CD4-positive, CD25-positive, alpha-beta regulatory T cell (primary cell): Measurements from ENCODE around the gene ABI3BP. TPM values are rescaled to one million over a fixed set of nuclear protein-coding genes. Genes with fewer than 3 reads are reported as not detected.

Experiments
- ATAC-seq, 2 donors: fragments of 150-1000 bp; cut with Tn5 transposase; one replicate each; pipeline ENCODE4 v1.10.0; 2021; ENCODE audit warnings: low read depth in 2 of 2, moderate number of reproducible peaks in 2 of 2, moderate library complexity in 1 of 2
- DNase-seq, 3 donors: peaks; one replicate each; pipeline versions ENCODE4 v3.0.0 to v3.0.0-alpha.2; 2012 to 2022; ENCODE audit warnings: mixed read lengths in 1 of 3
- H3K27ac ChIP-seq: one replicate; pipeline ENCODE4 v1.7.0; 2013; ENCODE audit warnings: mild to moderate bottlenecking, low read length; ENCODE audit not compliant: insufficient read depth, poor library complexity, severe bottlenecking
- H3K27me3 ChIP-seq: one replicate; pipeline ENCODE4 v1.7.0; 2013; ENCODE audit warnings: low read length; ENCODE audit not compliant: control insufficient read depth, insufficient read depth
- H3K36me3 ChIP-seq: one replicate; pipeline ENCODE4 v1.7.0; 2013; ENCODE audit warnings: mild to moderate bottlenecking, low read length, moderate library complexity; ENCODE audit not compliant: control insufficient read depth, insufficient read depth
- H3K4me1 ChIP-seq: 2 replicates; pipeline ENCODE4 v1.7.0; 2013; ENCODE audit warnings: mild to moderate bottlenecking, low read length; ENCODE audit not compliant: insufficient read depth, control insufficient read depth, poor library complexity, severe bottlenecking
- H3K4me3 ChIP-seq: one replicate; pipeline ENCODE4 v1.7.0; 2013; ENCODE audit warnings: low read depth, mild to moderate bottlenecking, low read length, moderate library complexity
- H3K9me3 ChIP-seq, 2 experiments: 1 replicate in 1 of 2; 2 replicates in 1 of 2; pipeline ENCODE4 v1.7.0; 2013; ENCODE audit warnings: low read length in 2 of 2, mild to moderate bottlenecking in 1 of 2, moderate library complexity in 1 of 2; ENCODE audit not compliant: control insufficient read depth in 2 of 2
- H3K27ac Mint-ChIP-seq, 3 donors: one replicate each; pipeline ENCODE4 v1.8.0; 2020 to 2022; ENCODE audit warnings: mild to moderate bottlenecking in 3 of 3, mixed read lengths in 3 of 3, moderate library complexity in 2 of 3
- H3K27me3 Mint-ChIP-seq: one replicate; pipeline ENCODE4 v1.8.0; 2022; ENCODE audit warnings: mild to moderate bottlenecking, mixed read lengths
- H3K36me3 Mint-ChIP-seq: one replicate; pipeline ENCODE4 v1.8.0; 2020; ENCODE audit warnings: mixed read lengths
- H3K4me1 Mint-ChIP-seq, 4 donors: one replicate each; pipeline ENCODE4 v1.8.0; 2020 to 2022; ENCODE audit warnings: mixed read lengths in 4 of 4, mild to moderate bottlenecking in 1 of 4
- H3K4me3 Mint-ChIP-seq, 4 donors: one replicate each; pipeline ENCODE4 v1.8.0; 2020 to 2022; ENCODE audit warnings: mild to moderate bottlenecking in 4 of 4, mixed read lengths in 4 of 4, moderate library complexity in 3 of 4
- H3K9me3 Mint-ChIP-seq, 7 donors: one replicate each; pipeline ENCODE4 v1.8.0; 2020 to 2022; ENCODE audit warnings: mixed read lengths in 7 of 7, mild to moderate bottlenecking in 3 of 7, moderate library complexity in 2 of 7
- polyA plus RNA-seq, 4 donors: library from polyadenylated mRNA; unstranded; fragments of 300-500 nt; fragmentation: Illumina TruSeq; gene quantifications; one replicate each; pipeline ENCODE4 v1.2.3, GENCODE V29; 2021
- total RNA-seq: library from RNA; stranded (reverse); gene quantifications from one replicate; pipeline ENCODE4 v1.2.3, GENCODE V29; 2022

Gene ABI3BP
- total and polyA plus RNA-seq, 5 donors from 2014 or later: 0.05 to 0.07 TPM; not detected in 3

DNA sequence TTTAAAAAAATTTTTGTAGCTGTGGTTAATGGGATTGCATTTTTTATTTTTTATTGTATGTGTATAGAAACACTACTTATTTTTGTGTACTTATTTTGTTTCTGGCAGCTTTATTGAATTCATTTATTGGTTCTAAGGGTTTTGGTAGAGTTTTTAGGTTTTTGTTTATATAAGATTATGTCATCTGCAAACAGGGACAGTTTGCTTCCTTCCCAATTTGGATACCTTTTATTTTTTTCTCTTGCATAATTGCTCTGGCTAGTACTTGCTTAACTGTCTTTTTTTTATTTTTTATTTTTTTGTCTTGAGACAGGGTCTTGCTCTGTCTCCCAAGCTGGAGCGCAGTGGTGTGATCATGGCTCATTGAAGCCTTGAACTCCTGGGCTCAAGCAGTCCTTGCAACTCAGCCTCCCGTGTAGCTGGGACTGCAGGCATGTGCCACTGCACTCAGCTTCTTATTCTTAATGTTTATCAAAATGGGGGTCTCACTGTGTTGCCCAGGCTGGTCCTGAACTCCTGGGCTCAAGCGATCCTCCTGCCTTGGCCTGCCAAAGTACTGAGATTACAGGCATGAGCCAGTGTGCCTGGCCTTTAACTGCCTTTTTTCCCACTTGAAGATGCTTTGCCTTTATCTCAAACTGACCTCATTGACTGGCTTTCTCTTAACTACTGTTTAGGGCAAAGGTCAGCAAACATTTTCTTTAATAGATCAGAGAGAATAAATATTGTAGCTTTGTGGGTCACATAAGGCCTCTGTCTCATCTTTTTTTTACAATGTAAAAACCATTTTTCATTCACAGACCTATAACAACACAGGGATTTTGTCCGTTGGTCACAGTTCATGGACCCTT is 275.4 kb downstream of the ABI3BP start:
- Mint-ChIP-seq H3K27ac (no peak overlapping the region), H3K4me1 (peaks cover 40 to 56% (median 55%) of the 10 kb centered on the region in 4 donors), H3K9me3 (peaks cover 0 to 1% (median 0%) of the 10 kb centered on the region in 7 donors), H3K4me3 (peak overlapping the region in 2 of 4 donors; percentile 46 to 72), H3K36me3 (peaks cover 50% of the 10 kb centered on the region), H3K27me3 (no peaks in the 10 kb centered on the region)
- Histone ChIP-seq H3K36me3 (peaks cover 63% of the 10 kb centered on the region), H3K4me1 (peaks cover 4% of the 10 kb centered on the region), H3K9me3 (no peaks in the 10 kb centered on the region), H3K27me3 (no peaks in the 10 kb centered on the region), H3K27ac (no peak overlapping the region), H3K4me3 (no peak overlapping the region)
- DNase-seq (no peak), ATAC-seq (no peak)

- Mint-ChIP-seq H3K4me3 (peak overlapping the region in 3 of 4 donors; percentile 10 to 72 (median 69)), H3K27me3 (no peaks in the 10 kb centered on the region), H3K9me3 (peaks cover 0 to 1% (median 0%) of the 10 kb centered on the region in 7 donors), H3K4me1 (peaks cover 48 to 63% (median 59%) of the 10 kb centered on the region in 4 donors), H3K27ac (peak overlapping the region in 2 of 3 donors; percentile 1 to 31), H3K36me3 (peaks cover 49% of the 10 kb centered on the region)
- no peaks in the 10 kb centered on the region for H3K27me3 ChIP-seq
- ATAC-seq (no peak), DNase-seq (no peak)
- H3K9me3 ChIP-seq: no peaks in the 10 kb centered on the region
- no peak overlapping the region for H3K27ac ChIP-seq
- H3K4me1 ChIP-seq: peaks cover 10% of the 10 kb centered on the region
- peak overlapping the region; percentile 42 for H3K4me3 ChIP-seq
- H3K36me3 ChIP-seq: peaks cover 57% of the 10 kb centered on the region
These were observed 276.2 kb downstream of the ABI3BP start for GRCh38 chr3:100717063-100717462.

GRCh38 chr3:100715176-100715575 is 278.0 kb downstream of the ABI3BP start:
- ATAC-seq (no peak), DNase-seq (no peak)
- no peaks in the 10 kb centered on the region for H3K27me3 ChIP-seq
- Mint-ChIP-seq H3K9me3 (peaks cover 0 to 1% (median 0%) of the 10 kb centered on the region in 7 donors), H3K4me3 (peak overlapping the region in 2 of 4 donors; percentile 27 to 31), H3K27ac (peak overlapping the region in 1 of 3 donors; percentile 8), H3K27me3 (no peaks in the 10 kb centered on the region), H3K36me3 (peaks cover 41% of the 10 kb centered on the region), H3K4me1 (peaks cover 59 to 82% (median 75%) of the 10 kb centered on the region in 4 donors)
- peak overlapping the region; percentile 4 for H3K4me3 ChIP-seq
- H3K4me1 ChIP-seq: peaks cover 26% of the 10 kb centered on the region
- no peak overlapping the region for H3K27ac ChIP-seq
- H3K9me3 ChIP-seq: no peaks in the 10 kb centered on the region
- H3K36me3 ChIP-seq: peaks cover 38% of the 10 kb centered on the region

DNA sequence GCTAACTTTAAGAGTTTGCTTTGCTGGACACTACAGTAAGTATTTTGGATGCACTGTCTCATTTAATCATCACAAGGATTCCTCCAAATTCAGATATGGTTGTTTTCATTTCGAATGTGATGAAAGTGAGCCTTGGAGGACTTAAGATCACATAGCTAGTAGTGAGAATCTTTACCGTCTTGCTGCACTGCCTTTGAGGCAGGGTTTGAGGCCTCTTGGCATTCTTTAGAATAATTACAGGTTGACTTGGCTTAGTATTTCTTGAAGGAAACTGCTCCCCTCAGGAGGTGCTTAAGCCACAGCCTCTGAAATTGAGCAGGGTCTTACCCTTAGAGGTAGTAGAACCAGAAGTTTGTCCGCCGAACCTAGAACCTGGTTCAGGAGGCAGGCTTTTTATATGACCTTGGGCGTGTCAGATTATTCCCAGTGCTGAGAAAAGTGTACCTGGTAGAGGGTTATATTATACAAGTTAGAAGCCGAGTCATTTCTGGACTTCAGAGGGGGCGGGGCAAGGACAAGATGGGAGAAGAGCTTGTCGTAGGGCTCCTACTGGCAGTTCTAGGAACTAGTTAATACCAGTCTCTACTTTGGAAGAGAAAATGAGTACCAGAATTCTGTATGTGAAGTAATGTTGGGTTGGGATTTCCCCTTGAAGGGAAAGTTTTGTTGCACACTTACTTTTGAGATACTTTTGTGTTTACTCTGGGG is 282.8 kb downstream of the ABI3BP start:
- peaks cover 38 to 63% (median 52%) of the 10 kb centered on the region in 4 donors for H3K4me1 Mint-ChIP-seq
- Histone ChIP-seq H3K4me3 (peak overlapping the region; percentile 91), H3K9me3 (no peaks in the 10 kb centered on the region), H3K4me1 (peaks cover 30% of the 10 kb centered on the region), H3K27me3 (no peaks in the 10 kb centered on the region), H3K27ac (peak overlapping the region; percentile 95), H3K36me3 (peaks cover 14% of the 10 kb centered on the region)
- peak in 1 of 2 donors; percentile 16 for ATAC-seq
- peak overlapping the region; percentile 81 to 89 (median 82) for H3K27ac Mint-ChIP-seq
- H3K36me3 Mint-ChIP-seq: peaks cover 20% of the 10 kb centered on the region
- peaks cover 0 to 5% (median 0%) of the 10 kb centered on the region in 7 donors for H3K9me3 Mint-ChIP-seq
- DNase-seq: peak; percentile 33 to 77 (median 39)
- H3K27me3 Mint-ChIP-seq: peaks cover 17% of the 10 kb centered on the region
- H3K4me3 Mint-ChIP-seq: peak overlapping the region; percentile 77 to 99 (median 90)

DNA sequence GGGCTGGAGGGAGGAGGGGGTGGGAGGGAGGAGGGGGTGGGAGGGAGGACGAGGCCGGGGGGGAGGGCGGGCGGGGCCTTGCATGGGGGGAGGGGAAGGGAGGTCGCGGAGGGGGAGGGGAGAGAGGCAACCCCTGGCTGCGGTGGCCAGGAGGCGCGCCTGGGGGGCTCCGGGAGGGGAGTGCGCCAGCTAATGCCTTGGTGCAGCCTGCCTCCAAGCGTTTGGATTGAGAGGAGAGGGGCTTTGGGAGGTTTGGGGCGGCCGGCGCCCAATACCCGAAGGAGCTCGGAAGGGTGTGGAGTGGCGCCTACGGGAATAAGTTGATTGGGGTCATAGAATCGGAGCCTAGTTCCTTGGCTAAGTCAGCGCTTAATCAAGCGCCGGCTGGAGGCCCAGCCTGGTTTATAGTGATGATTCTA is 283.4 kb downstream of the ABI3BP start:
- Mint-ChIP-seq H3K36me3 (peaks cover 14% of the 10 kb centered on the region), H3K27me3 (peaks cover 23% of the 10 kb centered on the region), H3K4me3 (peak overlapping the region; percentile 77 to 99 (median 90)), H3K4me1 (peaks cover 33 to 58% (median 46%) of the 10 kb centered on the region in 4 donors), H3K9me3 (peaks cover 0 to 5% (median 0%) of the 10 kb centered on the region in 7 donors), H3K27ac (peak overlapping the region; percentile 81 to 89 (median 82))
- DNase-seq (peak; percentile 19 to 32 (median 30)), ATAC-seq (peak in 1 of 2 donors; percentile 7)
- Histone ChIP-seq H3K36me3 (peaks cover 8% of the 10 kb centered on the region), H3K27ac (peak overlapping the region; percentile 95), H3K9me3 (no peaks in the 10 kb centered on the region), H3K27me3 (no peaks in the 10 kb centered on the region), H3K4me1 (peaks cover 30% of the 10 kb centered on the region), H3K4me3 (peak overlapping the region; percentile 91)

- ATAC-seq: peak; percentile 91
- peak within 1 kb of the TSS; percentile 95 for H3K27ac ChIP-seq
- DNase-seq: peak; percentile 95 to 98 (median 96)
- peak within 1 kb of the TSS; percentile 93 to 99 (median 96) for H3K4me3 Mint-ChIP-seq
- peaks cover 23% of the 10 kb centered on the region for H3K27me3 Mint-ChIP-seq
- H3K4me3 ChIP-seq: peak within 1 kb of the TSS; percentile 93
- peaks cover 30% of the 10 kb centered on the region for H3K4me1 ChIP-seq
- H3K27ac Mint-ChIP-seq: peak within 1 kb of the TSS; percentile 96 to 98 (median 98)
- no peaks in the 10 kb centered on the region for H3K27me3 ChIP-seq
- H3K9me3 Mint-ChIP-seq: peaks cover 0 to 5% (median 0%) of the 10 kb centered on the region in 7 donors
- H3K36me3 Mint-ChIP-seq: peaks cover 12% of the 10 kb centered on the region
- H3K4me1 Mint-ChIP-seq: peaks cover 31 to 55% (median 43%) of the 10 kb centered on the region in 4 donors
- H3K36me3 ChIP-seq: peaks cover 6% of the 10 kb centered on the region
- no peaks in the 10 kb centered on the region for H3K9me3 ChIP-seq
These were observed 284.0 kb downstream of the ABI3BP start, which contains the start of gene TFG for GRCh38 chr3:100708989-100709841. Gene TFG (plus strand): TSS chr3:100709494. CDS start chr3:100713686, 4,192 bp downstream.

DNA sequence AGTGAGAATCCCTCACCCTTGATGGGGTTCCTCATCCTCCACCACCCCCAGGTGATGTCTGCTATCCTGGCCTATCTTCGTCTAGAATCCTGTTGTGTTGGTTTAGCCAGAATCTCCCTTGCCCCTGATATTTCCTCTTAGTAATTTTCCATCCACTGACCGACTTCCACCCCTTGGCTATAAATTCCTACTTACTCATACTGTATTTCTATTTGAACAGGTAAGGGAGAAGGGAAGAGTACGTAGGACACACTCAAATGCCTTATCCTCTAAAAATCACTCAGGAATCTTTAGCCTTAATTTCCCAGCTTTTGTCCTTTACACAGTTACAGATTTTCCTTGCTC is 284.6 kb downstream of the ABI3BP start:
- no peak for ATAC-seq
- peaks cover 0 to 5% (median 0%) of the 10 kb centered on the region in 7 donors for H3K9me3 Mint-ChIP-seq
- H3K27me3 Mint-ChIP-seq: peaks cover 25% of the 10 kb centered on the region
- H3K4me1 ChIP-seq: peaks cover 30% of the 10 kb centered on the region
- peak overlapping the region; percentile 96 to 98 (median 98) for H3K27ac Mint-ChIP-seq
- peaks cover 31 to 50% (median 40%) of the 10 kb centered on the region in 4 donors for H3K4me1 Mint-ChIP-seq
- no peaks in the 10 kb centered on the region for H3K36me3 ChIP-seq
- DNase-seq: no peak
- peak overlapping the region; percentile 93 for H3K4me3 ChIP-seq
- peaks cover 7% of the 10 kb centered on the region for H3K36me3 Mint-ChIP-seq
- peak overlapping the region; percentile 95 for H3K27ac ChIP-seq
- H3K4me3 Mint-ChIP-seq: peak overlapping the region; percentile 93 to 99 (median 96)
- H3K9me3 ChIP-seq: no peaks in the 10 kb centered on the region
- H3K27me3 ChIP-seq: peaks cover 2% of the 10 kb centered on the region
